ENCODE measurements around the gene FAM149B1.

- TF ChIP-seq CTCF (IDR thresholded peaks at IDR 0.05 in 4 of 5, conservative IDR thresholded peaks at IDR 0.05 in 1 of 5) (no peak), POLR2A (IDR thresholded peaks at IDR 0.05) (no peak)
Measured at GRCh38 chr10:73186266-73186665, 18.3 kb downstream of the FAM149B1 start.

Data from gastrocnemius medialis (tissue), 4 donors.